GM12875 (cell line): Measurements from ENCODE around the gene SEMA6B.

Experiments
- H3K4me3 ChIP-seq: one replicate; pipeline ENCODE4 v1.5.1; 2011; ENCODE audit warnings: low read depth, low read length, control low read depth
- CTCF ChIP-seq: IDR thresholded peaks from 2 replicates; pipeline ENCODE4 v1.5.1; 2011; ENCODE audit warnings: low read depth, mild to moderate bottlenecking, control low read depth, inconsistent platforms, low read length, moderate library complexity, borderline replicate concordance; ENCODE audit not compliant: insufficient read depth

Gene SEMA6B, protein sequence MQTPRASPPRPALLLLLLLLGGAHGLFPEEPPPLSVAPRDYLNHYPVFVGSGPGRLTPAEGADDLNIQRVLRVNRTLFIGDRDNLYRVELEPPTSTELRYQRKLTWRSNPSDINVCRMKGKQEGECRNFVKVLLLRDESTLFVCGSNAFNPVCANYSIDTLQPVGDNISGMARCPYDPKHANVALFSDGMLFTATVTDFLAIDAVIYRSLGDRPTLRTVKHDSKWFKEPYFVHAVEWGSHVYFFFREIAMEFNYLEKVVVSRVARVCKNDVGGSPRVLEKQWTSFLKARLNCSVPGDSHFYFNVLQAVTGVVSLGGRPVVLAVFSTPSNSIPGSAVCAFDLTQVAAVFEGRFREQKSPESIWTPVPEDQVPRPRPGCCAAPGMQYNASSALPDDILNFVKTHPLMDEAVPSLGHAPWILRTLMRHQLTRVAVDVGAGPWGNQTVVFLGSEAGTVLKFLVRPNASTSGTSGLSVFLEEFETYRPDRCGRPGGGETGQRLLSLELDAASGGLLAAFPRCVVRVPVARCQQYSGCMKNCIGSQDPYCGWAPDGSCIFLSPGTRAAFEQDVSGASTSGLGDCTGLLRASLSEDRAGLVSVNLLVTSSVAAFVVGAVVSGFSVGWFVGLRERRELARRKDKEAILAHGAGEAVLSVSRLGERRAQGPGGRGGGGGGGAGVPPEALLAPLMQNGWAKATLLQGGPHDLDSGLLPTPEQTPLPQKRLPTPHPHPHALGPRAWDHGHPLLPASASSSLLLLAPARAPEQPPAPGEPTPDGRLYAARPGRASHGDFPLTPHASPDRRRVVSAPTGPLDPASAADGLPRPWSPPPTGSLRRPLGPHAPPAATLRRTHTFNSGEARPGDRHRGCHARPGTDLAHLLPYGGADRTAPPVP

GRCh38 chr19:4559569-4559968 lies at the start of gene SEMA6B:
SEMA6B (minus strand) TSS chr19:4559684; CDS start chr19:4558457, 1,227 bp downstream.
- no peak within 1 kb of the TSS for H3K4me3 ChIP-seq

DNA sequence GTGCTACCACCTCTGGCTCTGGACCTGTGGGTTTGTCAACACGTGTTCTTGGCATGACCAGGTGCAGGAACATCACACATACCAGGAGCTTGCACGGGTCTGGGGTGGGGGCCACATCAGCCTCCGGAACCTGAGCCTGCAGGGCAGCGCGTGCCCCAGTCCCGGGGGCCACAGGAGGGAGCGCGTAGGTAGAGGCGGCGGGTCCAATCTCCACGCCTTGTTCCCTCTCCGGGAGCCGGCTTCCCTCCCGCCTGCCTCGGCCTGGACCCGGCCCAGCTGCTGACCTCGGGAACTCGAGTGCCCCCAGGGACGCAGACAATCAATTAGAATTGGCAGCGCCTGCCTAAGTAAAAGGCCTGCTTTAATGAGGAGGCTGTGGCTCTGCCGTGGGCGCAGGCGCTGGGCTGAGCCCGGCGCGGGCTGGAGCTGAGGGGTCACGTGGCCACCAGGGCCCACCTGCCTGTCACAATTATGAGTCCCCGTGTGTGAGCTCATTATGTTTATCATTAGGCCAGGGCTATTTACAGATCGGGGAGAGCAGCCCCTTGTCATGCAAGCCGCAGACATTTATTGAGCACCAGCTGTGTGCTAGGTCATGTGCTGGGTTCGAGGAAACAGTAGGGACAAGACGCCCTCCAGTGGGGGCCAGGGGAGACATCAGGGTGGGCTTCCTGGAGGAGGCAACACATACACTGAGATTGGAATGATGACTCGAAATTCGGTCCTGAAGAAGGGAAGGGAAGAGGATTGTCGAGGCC lies 47.6 kb upstream of the SEMA6B start:
- H3K4me3 ChIP-seq = no peak overlapping the region
- no peak for TF ChIP-seq CTCF

More at GRCh38 chr19:4559569-4559968, at the start of gene SEMA6B:
- TF ChIP-seq CTCF = no peak

DNA sequence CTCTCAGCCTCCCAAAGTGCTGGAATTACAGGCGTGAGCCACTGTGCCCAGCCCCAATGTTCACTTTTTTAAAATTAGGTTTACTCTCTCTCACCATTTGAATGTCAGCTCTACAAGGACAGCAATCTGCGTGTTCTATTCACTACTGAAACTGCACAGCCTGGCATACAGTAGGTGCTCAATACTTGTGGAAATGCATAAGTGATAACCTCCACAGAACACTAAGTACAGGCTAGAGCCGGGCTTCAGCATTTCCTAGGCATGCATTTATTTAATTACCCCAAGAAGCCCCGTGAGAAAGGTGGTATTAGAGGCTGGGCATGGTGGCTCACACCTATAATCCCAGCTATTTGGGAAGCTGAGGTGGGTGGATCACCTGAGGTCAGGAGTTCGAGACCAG lies 46.7 kb upstream of the SEMA6B start:
- TF ChIP-seq CTCF = no peak
- no peak overlapping the region for H3K4me3 ChIP-seq

GRCh38 chr19:4604912-4605311 lies 45.4 kb upstream of the SEMA6B start:
- TF ChIP-seq CTCF = no peak
- H3K4me3 ChIP-seq = no peak overlapping the region

- no peak overlapping the region for H3K4me3 ChIP-seq
- no peak for TF ChIP-seq CTCF
These were observed 43.4 kb upstream of the SEMA6B start for GRCh38 chr19:4602915-4603314.

- H3K4me3 ChIP-seq = no peak overlapping the region
- no peak for TF ChIP-seq CTCF
These were observed 42.8 kb upstream of the SEMA6B start for GRCh38 chr19:4602173-4602788.
